HG02884 (cell line): Measurements from ENCODE around the gene CSTA.
"Not testable (repeated sequence)": the region's sequence is repeated elsewhere in the genome, so short reads cannot be mapped to it uniquely, and the experiment has no call there.

Experiments
- ATAC-seq: cut with Tn5 transposase; IDR thresholded peaks from one replicate; pipeline ENCODE4 v1.9.1; 2021; ENCODE audit warnings: mild to moderate bottlenecking, moderate library complexity; ENCODE audit not compliant: unreplicated experiment

CSTA gene

GRCh38 chr3:122318620-122319019 lies 6.4 kb upstream of the CSTA start:
- no peak for ATAC-seq

DNA sequence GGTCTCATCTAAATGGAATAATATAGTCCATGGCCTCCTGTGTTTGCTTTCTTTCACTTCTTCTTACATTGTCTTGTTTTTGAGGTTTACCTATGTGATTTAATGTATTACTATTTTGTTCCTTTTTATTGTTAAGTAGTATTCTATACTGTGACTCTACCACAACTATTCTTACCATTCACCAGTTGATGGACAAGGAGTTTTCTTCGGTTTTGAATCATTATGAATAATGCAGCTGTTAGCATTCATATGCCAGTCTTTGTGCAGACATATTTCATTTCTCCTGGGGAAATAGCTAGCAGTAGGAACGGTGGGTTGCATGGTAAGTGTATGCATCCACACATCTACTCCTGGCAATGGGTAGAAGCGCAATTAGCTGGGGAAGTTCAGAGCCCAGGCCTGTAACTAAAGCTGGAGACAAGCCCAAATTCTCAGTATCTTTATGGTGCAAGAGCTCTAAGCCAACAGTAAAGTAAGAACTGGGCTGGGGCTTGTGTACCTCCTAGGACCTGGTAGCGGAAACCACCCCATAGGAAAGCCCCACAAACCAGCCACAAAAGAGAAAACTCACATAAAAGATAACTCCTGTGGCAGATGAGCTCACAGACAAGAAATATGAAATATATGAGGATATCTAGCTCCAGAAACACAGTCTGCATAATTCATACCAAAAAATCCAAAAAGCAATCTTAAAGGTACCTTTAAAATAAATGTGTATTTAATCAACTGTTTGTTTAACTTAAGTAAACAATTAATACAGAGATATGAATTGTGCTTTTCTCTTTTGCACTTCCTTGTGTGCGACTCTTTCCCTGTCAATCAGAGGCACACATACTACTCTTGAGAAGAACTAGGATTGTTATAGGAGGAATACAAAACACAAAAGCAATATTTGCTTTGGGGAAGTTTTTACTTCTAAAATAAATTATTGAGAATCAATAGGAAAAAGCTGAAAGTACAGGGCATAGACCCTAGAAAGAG lies 2.7 kb upstream of the CSTA start:
- peak; percentile 52 for ATAC-seq

GRCh38 chr3:122325769-122326168 lies 721 bp downstream of the CSTA start:
- no peak for ATAC-seq

DNA sequence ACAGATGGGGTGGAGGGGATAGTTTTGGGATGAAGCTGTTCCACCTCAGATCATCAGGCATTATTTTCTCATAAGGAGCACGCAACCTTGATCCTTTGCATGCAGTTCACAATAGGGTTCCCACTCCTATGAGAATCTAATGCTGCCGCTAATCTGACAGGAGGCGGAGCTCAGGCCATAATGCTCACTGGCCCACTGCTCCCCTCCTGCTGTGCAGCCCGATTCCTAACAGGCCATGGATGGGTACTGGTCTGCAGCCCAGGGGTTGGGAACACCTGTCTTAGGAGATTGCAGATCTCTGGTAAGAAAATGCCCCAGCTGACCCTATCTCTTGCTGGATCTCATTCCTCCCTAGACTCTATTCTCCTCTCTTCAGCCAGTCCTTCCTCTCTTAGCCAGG lies 6.8 kb downstream of the CSTA start:
- ATAC-seq, result no peak

GRCh38 chr3:122332551-122332950 lies 7.5 kb downstream of the CSTA start:
- no peak for ATAC-seq

GRCh38 chr3:122342803-122343202 lies 17.8 kb downstream of the CSTA start:
- ATAC-seq, result no peak

DNA sequence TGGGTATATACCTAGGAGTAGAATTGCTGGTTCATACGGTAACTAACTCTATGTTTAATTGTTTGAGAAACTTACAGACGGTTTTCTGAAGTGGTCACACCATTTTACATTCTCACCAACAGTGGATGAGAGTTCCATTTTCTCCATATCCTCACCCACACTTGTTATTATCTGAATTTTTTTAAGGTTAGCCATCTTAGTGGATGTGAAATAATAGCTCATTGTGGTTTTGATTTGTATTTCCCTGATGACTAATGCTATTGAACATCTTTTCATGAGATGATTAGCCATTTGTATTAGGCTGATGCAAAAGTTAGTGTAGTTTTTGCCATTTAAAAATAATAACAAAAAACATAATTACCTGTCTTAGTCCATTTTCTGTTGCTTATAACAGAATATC lies 18.6 kb downstream of the CSTA start:
- ATAC-seq, result no peak

GRCh38 chr3:122349171-122349570 lies 24.1 kb downstream of the CSTA start:
- no peak for ATAC-seq

DNA sequence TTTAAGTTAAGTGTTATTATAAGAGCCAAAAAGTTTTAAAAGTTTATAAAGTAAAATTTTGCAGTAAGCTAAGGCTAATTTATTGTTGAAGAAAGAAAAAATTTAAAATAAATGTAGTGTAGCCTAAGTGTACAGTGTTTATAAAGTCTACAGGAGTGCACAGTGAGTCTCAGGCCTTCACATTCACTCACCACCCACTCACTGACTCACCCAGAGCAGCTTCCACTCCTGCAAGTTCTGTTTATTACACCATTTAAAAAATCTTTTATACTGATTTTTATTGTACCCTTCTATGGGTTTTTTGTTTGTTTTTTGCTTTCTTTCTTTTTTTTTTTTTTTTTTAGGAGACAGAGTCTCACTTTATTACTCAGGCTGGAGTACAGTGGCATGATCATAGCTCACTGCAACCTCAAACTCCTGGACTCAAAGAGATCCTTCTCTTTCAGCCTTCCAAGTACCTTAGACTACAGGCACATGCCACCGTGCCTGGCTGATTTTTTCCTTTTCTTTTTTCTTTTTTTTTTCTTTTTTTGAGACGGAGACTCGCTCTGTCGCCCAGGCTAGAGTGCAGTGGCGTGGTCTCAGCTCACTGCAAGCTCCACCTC lies 25.9 kb downstream of the CSTA start:
- ATAC-seq, result no peak

DNA sequence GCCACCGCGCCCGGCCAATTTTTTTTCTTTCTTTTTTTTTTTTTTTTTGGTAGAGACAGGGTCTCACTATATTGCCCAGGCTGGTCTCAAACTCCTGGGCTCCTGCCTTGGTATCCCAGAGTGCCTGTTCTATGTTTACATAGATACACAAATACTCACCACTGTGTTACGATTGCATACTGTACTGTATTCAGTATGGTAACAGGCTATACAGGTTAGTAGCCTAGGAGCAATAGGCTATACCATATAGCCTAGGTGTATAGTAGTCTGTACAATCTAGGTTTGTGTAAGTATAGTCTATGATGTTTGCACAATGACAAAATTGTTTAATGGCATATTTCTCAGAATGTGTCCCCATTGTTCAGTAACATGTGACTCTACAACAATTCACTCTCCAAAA lies 26.6 kb downstream of the CSTA start:
- ATAC-seq, result no peak

DNA sequence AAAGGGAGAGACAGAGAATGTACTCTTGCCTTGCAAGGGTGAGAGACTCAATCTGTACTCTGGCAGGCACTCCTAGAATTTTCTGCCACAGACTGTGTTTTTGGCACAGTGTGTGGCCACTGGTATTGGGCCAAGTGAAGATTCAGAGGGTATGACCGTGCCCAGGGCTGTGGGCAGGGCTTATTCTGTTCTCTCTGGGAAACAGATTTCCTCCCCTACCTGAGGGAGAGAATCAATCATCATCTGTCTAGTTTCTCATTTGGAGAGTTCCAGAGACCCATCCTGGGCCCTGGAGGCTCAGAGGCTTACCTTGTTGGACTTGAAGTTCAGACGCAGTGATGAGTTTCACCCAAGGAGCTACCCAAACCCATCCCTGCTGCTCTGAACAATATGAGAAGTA lies 28.2 kb downstream of the CSTA start:
- no peak for ATAC-seq

GRCh38 chr3:122353893-122354401 lies 28.9 kb downstream of the CSTA start:
- ATAC-seq, result no peak

DNA sequence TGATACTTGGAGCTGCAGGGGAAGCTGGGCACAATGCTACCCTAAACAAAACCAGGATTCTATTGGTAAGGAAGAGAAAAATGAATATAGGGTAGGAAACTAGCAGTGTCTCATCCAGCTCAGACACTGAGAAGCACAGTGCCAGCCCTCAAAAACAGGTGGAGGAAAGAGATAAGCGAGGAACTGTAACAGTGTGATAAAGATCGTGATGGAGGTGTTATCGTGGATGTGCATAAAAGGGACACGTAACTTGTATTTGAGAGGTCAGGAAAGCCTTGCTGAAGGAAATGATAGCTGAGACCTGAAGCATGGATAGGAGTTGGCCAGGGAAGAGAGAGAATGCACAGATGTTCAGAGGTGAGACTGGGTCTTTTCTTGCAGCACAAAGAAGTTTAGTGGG lies 30.6 kb downstream of the CSTA start:
- no peak for ATAC-seq

DNA sequence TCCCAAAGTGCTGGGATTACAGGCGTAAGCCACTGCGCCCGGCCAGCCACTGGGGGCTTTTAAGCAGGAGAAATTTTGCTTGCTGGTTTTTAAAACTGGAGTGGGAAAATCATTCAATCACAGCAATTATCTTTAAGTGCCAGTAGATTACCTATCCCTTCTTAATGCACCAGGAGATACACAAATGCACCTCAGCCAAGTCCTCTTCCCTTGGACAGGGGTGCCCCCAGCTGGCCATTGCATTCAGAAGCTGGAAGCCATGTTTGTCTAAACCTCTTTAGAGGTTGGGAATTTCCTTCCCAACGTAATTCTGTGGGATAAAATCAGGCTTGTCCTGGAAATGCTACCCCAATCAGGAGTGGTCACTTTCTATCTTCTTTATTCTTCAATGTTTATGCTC lies 31.4 kb downstream of the CSTA start:
- ATAC-seq, result no peak

- ATAC-seq, result no peak
These were observed 33.0 kb downstream of the CSTA start for GRCh38 chr3:122357828-122358702.

DNA sequence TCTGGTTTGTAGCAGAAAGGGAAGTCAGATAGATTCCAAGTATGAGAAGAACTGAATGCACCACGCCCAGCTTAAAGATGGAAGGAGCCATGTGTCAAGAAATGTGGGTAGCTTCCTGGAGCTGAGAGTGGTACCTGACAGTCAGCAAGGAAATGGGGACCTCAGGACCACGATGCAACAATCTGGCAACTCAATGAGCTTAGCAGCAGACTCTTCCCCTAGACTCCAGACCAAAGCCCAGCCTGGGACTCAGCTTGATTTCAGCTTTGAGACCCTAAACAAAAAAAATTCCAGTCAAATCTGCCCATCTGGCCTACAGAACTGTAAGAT lies 33.6 kb downstream of the CSTA start:
- no peak for ATAC-seq

DNA sequence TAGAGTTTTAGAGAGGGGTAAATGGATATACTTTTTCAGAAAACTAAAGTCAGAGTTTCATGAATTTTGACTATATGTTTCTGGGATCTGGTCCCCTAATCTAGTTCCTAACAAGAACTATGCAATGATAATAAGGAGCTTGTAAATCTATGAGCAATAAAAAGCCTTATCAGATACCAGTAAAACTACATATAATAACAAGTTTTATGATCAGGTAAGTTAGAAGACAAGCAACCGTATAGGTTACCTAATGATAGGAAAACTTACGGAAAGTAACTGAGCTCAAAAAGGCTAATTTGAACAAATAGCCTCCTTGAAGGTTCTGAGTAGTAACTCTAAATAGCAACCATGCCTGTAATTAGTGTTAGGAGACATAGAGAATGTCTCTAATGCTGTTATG lies 37.0 kb downstream of the CSTA start:
- ATAC-seq, result no peak

DNA sequence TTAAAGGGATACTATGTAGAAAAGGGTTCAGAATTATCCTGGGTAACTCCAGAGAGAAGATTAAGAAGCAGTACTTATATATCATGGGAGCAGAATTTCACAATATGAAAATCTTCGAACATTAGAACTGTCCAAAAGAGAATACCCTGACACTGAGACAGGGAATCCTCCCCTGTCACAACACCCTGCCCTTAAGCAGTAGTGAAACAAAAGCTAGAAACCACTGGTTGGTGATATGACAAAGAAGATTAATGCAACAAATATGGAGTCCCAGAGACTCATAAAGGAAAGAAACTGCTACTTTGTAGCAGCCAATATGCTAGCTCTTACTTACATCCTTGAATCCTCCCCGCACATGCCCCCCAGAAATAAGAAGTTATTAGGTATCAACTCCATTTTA lies 39.4 kb downstream of the CSTA start:
- ATAC-seq, result no peak

DNA sequence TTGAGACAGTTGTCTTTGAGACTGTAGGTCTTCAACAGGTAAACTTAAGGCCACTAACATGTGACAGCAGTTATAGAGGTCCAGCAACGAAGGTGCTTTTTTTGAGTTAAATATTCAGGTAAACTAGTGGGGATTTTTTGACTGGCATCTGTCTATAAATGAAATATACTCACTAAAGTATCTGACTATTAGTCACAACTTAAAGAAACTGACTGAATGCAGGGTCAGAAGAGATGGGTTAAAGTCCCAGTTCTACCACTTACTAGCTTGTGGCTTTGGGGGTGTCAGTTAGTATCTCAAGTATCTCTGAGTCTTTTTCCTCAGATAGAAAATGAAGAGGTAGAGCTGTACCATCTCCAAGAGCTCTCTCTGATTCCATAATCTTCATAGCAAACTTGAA lies 40.0 kb downstream of the CSTA start:
- no peak for ATAC-seq

GRCh38 chr3:122365582-122366378 lies 40.7 kb downstream of the CSTA start:
- ATAC-seq, result not testable (repeated sequence)

GRCh38 chr3:122366379-122366749 lies 41.3 kb downstream of the CSTA start:
- no peak for ATAC-seq
